ENCODE results near the gene CA4. TPM values are rescaled to one million over a fixed set of nuclear protein-coding genes. Genes with fewer than 3 reads are reported as not detected.

CA4 gene
- total and polyA plus RNA-seq, 2 donors (not counting 1 experiment from before 2014, with no cell fraction given) = not detected

DNA sequence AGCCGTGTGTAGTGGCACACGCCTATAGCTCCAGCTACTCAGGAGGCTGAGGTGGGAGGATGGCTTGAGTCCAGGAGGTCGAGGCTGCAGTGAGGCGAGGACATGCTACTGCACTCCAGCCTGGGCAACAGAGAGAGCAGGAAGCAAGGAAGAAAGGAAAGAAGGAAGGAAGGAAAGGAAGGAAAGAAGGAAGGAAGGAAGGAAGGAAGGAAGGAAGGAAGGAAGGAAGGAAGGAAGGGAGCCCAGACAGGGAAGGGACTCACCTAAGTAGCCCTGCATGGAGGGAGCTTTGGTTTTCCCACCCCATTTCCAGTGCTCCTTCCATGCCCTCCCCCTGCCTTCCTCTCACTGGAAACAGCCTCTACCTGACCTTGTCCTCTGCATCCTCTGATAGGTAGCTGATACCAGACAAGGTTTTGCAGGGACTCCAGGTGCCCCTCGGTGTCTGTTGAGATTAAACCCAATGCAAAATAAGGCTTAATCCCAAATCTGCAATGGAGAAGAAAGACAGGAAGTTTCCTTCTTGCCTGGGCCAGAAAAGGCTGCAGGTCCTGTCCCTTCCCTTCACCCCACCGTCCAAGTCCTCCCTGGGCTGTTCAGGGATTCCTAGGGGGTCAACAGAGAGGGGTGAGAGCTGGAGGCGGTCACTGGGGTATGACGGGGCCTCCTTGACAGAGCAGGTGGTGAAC, 21.5 kb upstream of the CA4 start:
- peaks cover 11% of the 10 kb centered on the region for H3K27me3 Mint-ChIP-seq
- ATAC-seq (ENCODE audit: low read depth) (no peak), DNase-seq (no peak)
- Histone ChIP-seq H3K27me3 (replicated peaks in 1 of 4; ENCODE audit: control extremely low read depth in 1 of 4, control insufficient read depth in 3 of 4, insufficient read depth in 4 of 4, low read length in 3 of 4) (peaks cover 0 to 6% (median under 1%) of the 10 kb centered on the region in 4 experiments), H3K36me3 (replicated peaks in 1 of 2; ENCODE audit: control extremely low read depth in 1 of 2, control insufficient read depth in 1 of 2, extremely low read depth in 1 of 2, insufficient read depth in 2 of 2, low read length in 1 of 2) (peaks cover 0 to 4% of the 10 kb centered on the region in 2 experiments), H3K4me3 (ENCODE audit: control extremely low read depth in 1 of 5, extremely low read depth in 1 of 5, insufficient read depth in 1 of 5, low read depth in 2 of 5, low read length in 4 of 5) (no peak overlapping the region), H4K20me1 (ENCODE audit: control insufficient read depth, insufficient read depth, low read length, poor library complexity, severe bottlenecking) (no peaks in the 10 kb centered on the region), H2AFZ (ENCODE audit: insufficient read depth, low read depth, low read length, poor library complexity, severe bottlenecking) (no peak overlapping the region), H3K4me2 (replicated peaks; ENCODE audit: low read depth, low read length, poor library complexity, severe bottlenecking) (no peak overlapping the region), H3K4me1 (ENCODE audit: control insufficient read depth in 2 of 2, insufficient read depth in 2 of 2, low read length in 2 of 2) (no peaks in the 10 kb centered on the region), H3K9ac (ENCODE audit: low read length) (no peak overlapping the region), H3K27ac (ENCODE audit: low read length in 2 of 2) (no peak overlapping the region), H3K79me2 (ENCODE audit: control insufficient read depth, insufficient read depth, low read length) (no peaks in the 10 kb centered on the region), H3K9me3 (ENCODE audit: control extremely low read depth in 1 of 3, control insufficient read depth in 2 of 3, insufficient read depth in 1 of 3, low read length in 2 of 3) (no peaks in the 10 kb centered on the region)
- WGBS (ENCODE audit: insufficient coverage) = 85% methylated on average over 4 of the region's 8 CpGs
- ChIA-PET CTCF (interaction anchor here (0.6 kb wide), 1 partner anchor 331 kb away, joined by 3 read pairs; no protein-coding TSS in a partner anchor), POLR2A (no interaction called here)
- no peaks in the 10 kb centered on the region for H3K4me1 Mint-ChIP-seq
- H3K4me3 Mint-ChIP-seq = no peak overlapping the region
- H3K27ac Mint-ChIP-seq = no peak overlapping the region
- H3K9me3 Mint-ChIP-seq (ENCODE audit: insufficient read depth) = no peaks in the 10 kb centered on the region
- intact Hi-C loops (cut with micrococcal nuclease) = no loop called here
- no peak for TF ChIP-seq EZH2 (IDR thresholded peaks at IDR 0.05; ENCODE audit: borderline replicate concordance, insufficient read depth, low read depth, low read length, poor library complexity, severe bottlenecking)
- TF ChIP-seq, protein P1, sequence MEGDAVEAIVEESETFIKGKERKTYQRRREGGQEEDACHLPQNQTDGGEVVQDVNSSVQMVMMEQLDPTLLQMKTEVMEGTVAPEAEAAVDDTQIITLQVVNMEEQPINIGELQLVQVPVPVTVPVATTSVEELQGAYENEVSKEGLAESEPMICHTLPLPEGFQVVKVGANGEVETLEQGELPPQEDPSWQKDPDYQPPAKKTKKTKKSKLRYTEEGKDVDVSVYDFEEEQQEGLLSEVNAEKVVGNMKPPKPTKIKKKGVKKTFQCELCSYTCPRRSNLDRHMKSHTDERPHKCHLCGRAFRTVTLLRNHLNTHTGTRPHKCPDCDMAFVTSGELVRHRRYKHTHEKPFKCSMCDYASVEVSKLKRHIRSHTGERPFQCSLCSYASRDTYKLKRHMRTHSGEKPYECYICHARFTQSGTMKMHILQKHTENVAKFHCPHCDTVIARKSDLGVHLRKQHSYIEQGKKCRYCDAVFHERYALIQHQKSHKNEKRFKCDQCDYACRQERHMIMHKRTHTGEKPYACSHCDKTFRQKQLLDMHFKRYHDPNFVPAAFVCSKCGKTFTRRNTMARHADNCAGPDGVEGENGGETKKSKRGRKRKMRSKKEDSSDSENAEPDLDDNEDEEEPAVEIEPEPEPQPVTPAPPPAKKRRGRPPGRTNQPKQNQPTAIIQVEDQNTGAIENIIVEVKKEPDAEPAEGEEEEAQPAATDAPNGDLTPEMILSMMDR (IDR thresholded peaks at IDR 0.05) = no peak

DNA sequence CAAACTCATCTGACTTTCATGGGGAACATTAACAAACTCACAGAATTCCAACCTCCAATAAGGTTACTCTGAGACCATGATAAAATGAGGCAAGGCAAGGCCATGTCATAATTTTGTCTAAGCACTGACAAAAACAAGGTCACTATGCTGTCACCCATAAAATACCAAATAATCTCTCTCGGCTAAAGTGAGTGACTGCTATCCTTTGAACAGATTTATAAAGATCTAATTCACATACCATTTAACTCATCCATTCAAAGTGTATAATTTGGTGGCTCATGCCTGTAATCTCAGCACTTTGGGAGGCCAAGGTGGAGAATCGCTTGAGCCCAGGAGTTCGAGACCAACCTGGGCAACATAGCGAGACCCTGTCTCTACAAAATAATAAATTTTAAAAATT, 20.6 kb upstream of the CA4 start:
- no peak overlapping the region for H3K4me2 ChIP-seq (replicated peaks; ENCODE audit: low read depth, low read length, poor library complexity, severe bottlenecking)
- DNase-seq (no peak), ATAC-seq (ENCODE audit: low read depth) (no peak)
- no peaks in the 10 kb centered on the region for H3K9me3 ChIP-seq (ENCODE audit: control extremely low read depth in 1 of 3, control insufficient read depth in 2 of 3, insufficient read depth in 1 of 3, low read length in 2 of 3)
- H3K79me2 ChIP-seq (ENCODE audit: control insufficient read depth, insufficient read depth, low read length) = no peaks in the 10 kb centered on the region
- ChIA-PET CTCF (no interaction called here), POLR2A (interaction anchor here (0.5 kb wide), 1 partner anchor 1538 kb away, joined by 3 read pairs; no protein-coding TSS in a partner anchor)
- H3K36me3 ChIP-seq (replicated peaks in 1 of 2; ENCODE audit: control extremely low read depth in 1 of 2, control insufficient read depth in 1 of 2, extremely low read depth in 1 of 2, insufficient read depth in 2 of 2, low read length in 1 of 2) = peaks cover 0 to 4% of the 10 kb centered on the region in 2 experiments
- no peak overlapping the region for H3K27ac Mint-ChIP-seq
- intact Hi-C loops (cut with micrococcal nuclease) = no loop called here
- no peaks in the 10 kb centered on the region for H3K9me3 Mint-ChIP-seq (ENCODE audit: insufficient read depth)
- H3K27ac ChIP-seq (ENCODE audit: low read length in 2 of 2) = no peak overlapping the region
- peaks cover 11% of the 10 kb centered on the region for H3K27me3 Mint-ChIP-seq
- peaks cover 3% of the 10 kb centered on the region for H3K4me1 Mint-ChIP-seq
- no peak overlapping the region for H3K4me3 ChIP-seq (ENCODE audit: control extremely low read depth in 1 of 5, extremely low read depth in 1 of 5, insufficient read depth in 1 of 5, low read depth in 2 of 5, low read length in 4 of 5)
- TF ChIP-seq EZH2 (IDR thresholded peaks at IDR 0.05; ENCODE audit: borderline replicate concordance, insufficient read depth, low read depth, low read length, poor library complexity, severe bottlenecking) = no peak
- TF ChIP-seq, protein P1 (IDR thresholded peaks at IDR 0.05) = no peak
- no peak overlapping the region for H3K9ac ChIP-seq (ENCODE audit: low read length)
- H4K20me1 ChIP-seq (ENCODE audit: control insufficient read depth, insufficient read depth, low read length, poor library complexity, severe bottlenecking) = no peaks in the 10 kb centered on the region
- WGBS (ENCODE audit: insufficient coverage) = no CpG with 5 or more reads among the region's 4 CpGs
- peaks cover 0 to 6% (median 2%) of the 10 kb centered on the region in 4 experiments for H3K27me3 ChIP-seq (replicated peaks in 1 of 4; ENCODE audit: control extremely low read depth in 1 of 4, control insufficient read depth in 3 of 4, insufficient read depth in 4 of 4, low read length in 3 of 4)
- H3K4me1 ChIP-seq (ENCODE audit: control insufficient read depth in 2 of 2, insufficient read depth in 2 of 2, low read length in 2 of 2) = peaks cover 4% of the 10 kb centered on the region in 2 donors
- no peak overlapping the region for H3K4me3 Mint-ChIP-seq
- no peak overlapping the region for H2AFZ ChIP-seq (ENCODE audit: insufficient read depth, low read depth, low read length, poor library complexity, severe bottlenecking)
